HG03565 (cell line): ENCODE data around the gene SMIM35.
"Not testable (repeated sequence)": the region's sequence is repeated elsewhere in the genome, so short reads cannot be mapped to it uniquely, and the experiment has no call there.

Source experiments
- ATAC-seq: cut with Tn5 transposase; IDR thresholded peaks from one replicate; pipeline ENCODE4 v1.9.1; 2021; ENCODE audit warnings: mild to moderate bottlenecking, moderate library complexity; ENCODE audit not compliant: unreplicated experiment

SMIM35 gene

GRCh38 chr11:117992136-117992535 is 94.6 kb downstream of the SMIM35 start:
- ATAC-seq = no peak

GRCh38 chr11:117989351-117990102 is 97.2 kb downstream of the SMIM35 start:
- no peak for ATAC-seq

- ATAC-seq = no peak
Observed at GRCh38 chr11:117986981-117987574, 99.7 kb downstream of the SMIM35 start.

- peak; percentile 87 for ATAC-seq
Observed at GRCh38 chr11:117985953-117986887, 100.5 kb downstream of the SMIM35 start, which contains the start of gene IL10RA. Gene IL10RA (plus strand): TSS chr11:117986394. CDS start chr11:117986468, 74 bp downstream.

GRCh38 chr11:117984476-117984875 is 102.3 kb downstream of the SMIM35 start:
- ATAC-seq = no peak

GRCh38 chr11:117983163-117983475 is 103.6 kb downstream of the SMIM35 start:
- ATAC-seq = no peak

GRCh38 chr11:117980720-117981119 is 106.0 kb downstream of the SMIM35 start:
- no peak for ATAC-seq

- ATAC-seq = no peak
Observed at GRCh38 chr11:117980280-117980679, 106.5 kb downstream of the SMIM35 start.

- no peak for ATAC-seq
Observed at GRCh38 chr11:117979481-117980211, 107.1 kb downstream of the SMIM35 start.

GRCh38 chr11:117978991-117979390 is 107.8 kb downstream of the SMIM35 start:
- ATAC-seq = no peak

GRCh38 chr11:117978291-117978910 is 108.4 kb downstream of the SMIM35 start:
- not testable (repeated sequence) for ATAC-seq

GRCh38 chr11:117977612-117978264 is 109.0 kb downstream of the SMIM35 start:
- not testable (repeated sequence) for ATAC-seq

GRCh38 chr11:117977029-117977428 is 109.7 kb downstream of the SMIM35 start:
- ATAC-seq = no peak

GRCh38 chr11:117976445-117976844 is 110.3 kb downstream of the SMIM35 start:
- no peak for ATAC-seq

- no peak for ATAC-seq
Observed at GRCh38 chr11:117973503-117973860, 113.3 kb downstream of the SMIM35 start.

GRCh38 chr11:117972629-117973502 is 113.9 kb downstream of the SMIM35 start:
- no peak for ATAC-seq

- no peak for ATAC-seq
Observed at GRCh38 chr11:117972044-117972443, 114.7 kb downstream of the SMIM35 start.

GRCh38 chr11:117970400-117971024 is 116.3 kb downstream of the SMIM35 start:
- no peak for ATAC-seq
